ENCODE measurements around the gene PIGU.
A peak's percentile ranks its signal among the peaks of the same experiment; 100 is the strongest.
"Not testable (repeated sequence)": the region's sequence is repeated elsewhere in the genome, so short reads cannot be mapped to it uniquely, and the experiment has no call there.

The PIGU gene, protein sequence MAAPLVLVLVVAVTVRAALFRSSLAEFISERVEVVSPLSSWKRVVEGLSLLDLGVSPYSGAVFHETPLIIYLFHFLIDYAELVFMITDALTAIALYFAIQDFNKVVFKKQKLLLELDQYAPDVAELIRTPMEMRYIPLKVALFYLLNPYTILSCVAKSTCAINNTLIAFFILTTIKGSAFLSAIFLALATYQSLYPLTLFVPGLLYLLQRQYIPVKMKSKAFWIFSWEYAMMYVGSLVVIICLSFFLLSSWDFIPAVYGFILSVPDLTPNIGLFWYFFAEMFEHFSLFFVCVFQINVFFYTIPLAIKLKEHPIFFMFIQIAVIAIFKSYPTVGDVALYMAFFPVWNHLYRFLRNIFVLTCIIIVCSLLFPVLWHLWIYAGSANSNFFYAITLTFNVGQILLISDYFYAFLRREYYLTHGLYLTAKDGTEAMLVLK

DNA sequence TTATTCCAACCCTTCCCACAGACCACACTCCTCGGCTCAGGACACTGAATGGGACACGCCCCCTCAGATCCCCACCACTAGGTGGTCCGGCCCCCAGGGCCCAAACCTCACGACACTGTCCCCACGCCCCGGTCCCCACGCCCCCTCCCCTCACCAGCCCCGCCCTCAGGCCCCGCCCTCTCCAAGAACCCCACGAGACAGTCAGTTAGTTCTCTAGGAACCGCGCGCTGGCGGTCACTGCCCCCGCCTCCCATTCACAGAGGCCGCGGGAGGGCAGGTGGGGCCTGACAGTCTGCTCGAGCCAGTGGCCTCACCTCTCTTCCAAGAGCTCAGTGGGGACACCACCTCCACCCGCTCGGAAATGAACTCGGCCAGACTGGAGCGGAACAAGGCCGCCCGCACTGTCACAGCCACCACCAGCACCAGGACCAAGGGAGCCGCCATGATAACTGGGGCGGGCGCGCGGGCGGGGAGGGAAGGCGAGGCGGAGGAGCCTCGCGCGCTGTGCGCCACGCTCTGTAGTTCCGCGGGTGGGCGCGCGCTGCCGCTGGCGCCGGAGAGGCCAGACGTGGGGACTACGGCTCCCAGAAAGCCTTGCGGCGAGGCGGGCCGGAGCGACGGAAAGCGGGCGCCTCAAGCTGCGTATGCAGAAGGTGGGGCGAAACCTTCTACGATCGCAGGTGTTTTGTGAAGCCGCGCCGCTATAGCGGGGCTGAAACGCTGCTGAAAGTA is at the start of gene PIGU:
PIGU (minus strand) TSS at position 451 of the 732 bp plus-strand sequence; CDS start at position 444, 7 bp downstream.
- peak; percentile 94 to 96 for DNase-seq

DNA sequence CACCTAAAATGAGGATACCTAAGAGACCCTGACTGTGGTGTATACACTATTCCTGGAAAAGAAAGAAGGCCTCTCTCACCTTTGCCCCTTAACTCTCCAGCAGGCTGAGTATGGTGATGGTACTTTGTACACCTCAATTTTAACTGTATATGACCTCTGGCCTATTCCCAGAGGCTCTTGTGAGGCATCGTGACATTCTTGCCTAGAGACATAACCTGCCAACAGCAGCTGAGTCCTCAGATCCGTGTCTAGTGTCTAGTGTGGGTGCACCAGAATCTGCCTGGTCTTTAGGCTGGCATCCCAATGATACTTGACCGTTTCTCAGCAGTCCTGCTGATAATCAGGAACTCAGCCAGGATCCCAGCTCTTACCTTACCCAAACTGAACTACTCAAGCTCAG is 47.3 kb upstream of the PIGU start:
- DNase-seq = no peak

DNA sequence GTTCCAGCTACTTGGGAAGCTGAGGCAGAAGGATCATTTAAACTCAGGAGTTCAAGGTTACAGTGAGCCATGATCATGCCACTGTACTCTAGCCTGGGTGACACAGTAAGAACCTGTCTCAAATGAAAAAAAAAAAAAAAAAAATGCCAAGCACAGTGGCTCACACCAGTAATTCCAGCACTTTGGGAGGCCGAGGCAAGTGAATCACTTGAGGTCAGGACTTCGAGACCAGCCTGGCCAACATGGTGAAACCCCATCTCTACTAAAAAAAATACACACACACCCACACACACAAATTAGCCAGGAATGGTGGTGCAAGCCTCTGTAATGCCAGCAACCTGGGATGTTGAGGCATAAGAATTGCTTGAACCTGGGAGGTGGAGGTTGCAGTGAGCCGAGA is 45.7 kb upstream of the PIGU start:
- DNase-seq = not testable (repeated sequence)

DNA sequence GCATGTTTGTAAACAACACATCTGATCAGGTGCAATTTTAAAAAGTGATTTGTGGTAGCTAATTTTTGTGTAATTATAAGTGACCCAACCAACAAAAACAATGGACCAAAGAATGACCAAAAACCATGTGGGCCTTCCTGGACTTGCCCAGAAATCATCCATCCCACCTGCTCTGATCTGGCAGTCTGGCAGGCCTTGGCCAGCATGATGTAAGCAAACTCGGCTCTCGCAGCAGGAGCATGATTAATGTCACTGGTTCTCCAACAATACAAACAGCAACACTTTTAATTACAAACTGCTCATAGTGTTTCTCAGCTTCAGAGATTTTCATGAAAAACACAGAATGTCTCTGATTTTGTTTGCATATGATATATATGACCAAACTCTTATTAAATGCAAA is 43.4 kb upstream of the PIGU start:
- DNase-seq = no peak

DNA sequence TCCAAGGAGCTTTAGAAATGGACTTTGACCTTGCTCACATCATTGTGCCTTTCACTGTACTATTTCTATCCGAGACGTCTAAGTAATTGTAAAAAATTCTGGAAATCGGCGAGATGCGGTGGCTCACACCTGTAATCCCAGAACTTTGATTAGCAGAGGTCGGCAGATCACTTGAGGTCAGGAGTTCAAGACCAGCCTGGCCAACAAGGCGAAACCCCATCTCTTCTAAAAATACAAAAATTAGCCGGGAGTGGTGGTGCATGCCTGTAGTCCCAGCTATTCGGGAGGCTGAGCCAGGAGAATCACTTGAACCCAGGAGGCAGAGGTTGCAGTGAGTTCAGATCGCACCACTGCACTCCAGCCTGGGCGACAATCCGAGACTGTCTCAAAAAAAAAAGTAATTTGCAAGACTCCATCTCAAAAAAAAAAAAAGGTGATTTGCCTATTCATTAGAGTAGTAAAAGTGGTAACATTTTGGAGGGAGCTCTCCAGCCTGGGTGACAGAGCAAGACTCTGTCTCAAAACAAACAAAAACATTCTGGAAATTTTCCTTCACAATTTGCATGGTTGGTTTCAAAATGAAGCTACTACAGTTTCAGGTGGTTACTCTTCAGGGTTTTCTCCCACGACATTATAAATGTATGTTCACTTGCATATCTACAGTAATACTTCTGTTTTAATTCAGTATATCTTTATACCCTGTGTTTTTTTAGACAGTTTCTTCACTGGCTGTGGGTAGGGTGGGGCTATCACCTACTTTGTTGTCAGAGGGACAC is 42.5 kb upstream of the PIGU start:
- not testable (repeated sequence) for DNase-seq

DNA sequence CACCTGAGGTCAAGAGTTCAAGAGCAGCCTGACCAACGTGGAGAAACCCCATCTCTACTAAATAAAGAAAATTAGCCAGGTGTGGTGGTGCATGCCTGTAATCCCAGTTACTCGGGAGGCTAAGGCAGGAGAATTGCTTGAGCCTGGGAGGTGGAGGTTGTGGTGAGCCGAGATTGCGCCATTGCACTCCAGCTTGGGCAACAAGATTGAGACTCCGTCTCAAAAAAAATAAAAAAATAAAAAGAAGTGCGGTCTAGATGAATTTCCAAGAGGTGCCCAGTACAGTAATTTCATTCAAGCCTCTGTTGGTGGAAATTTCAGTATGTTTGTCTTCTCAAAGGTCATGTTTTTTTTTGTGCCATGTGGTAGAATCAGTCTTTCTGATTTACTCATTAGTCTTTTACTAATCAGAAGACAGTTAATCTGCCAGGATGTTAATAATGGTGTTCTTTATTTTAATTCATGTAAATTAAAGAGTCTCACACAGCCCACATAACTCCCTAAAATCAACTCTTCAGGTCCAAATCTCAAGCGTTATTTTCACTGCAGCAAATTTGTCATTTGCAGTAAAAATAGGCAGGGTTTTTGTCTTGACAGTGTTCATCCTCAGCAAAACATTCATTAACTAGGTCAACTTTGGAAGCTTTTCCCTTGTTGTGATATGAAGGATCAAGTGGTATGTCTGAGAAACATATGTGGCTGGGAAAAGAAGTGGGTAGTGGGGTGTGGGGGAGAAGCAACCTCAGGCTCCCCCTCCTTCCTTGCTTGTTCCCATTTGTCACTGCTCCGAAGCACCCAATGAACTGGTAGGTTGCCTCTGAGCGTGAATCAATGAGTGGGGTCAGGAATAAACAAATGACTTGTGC is 40.6 kb upstream of the PIGU start:
- DNase-seq = no peak

DNA sequence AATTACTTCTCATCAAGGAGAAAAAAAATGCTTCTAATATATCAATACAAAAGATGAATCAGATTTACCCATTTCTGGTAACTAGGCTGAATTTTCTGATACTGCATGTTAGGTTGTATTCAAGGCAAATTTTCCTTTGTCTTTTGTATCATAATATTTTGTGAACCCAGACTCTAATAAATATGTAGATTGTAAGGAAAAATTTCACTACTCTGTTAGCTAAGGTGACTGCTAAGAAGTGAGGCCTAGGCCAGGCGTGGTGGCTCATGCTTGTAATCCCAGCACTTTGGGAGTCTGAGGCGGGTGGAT is 40.0 kb upstream of the PIGU start:
- DNase-seq = no peak

DNA sequence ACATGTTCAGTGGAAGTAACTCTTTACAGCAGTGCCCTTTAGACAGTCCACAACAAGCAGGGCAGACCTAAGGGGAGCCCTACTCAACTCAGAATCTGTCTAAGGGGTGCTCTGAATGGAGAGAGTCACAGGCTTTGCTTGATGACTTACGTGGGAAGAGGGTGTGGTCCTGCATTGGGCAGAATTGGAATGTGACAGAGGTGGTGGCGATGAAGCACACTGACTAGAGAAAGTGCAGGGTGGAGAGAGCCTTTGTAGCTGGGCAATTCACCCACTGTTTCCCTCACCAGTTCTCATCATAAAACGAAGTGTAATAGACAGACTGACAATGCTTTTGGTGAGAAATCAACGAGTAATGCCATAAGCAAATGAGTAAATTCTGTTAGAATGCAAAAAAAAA is 38.5 kb upstream of the PIGU start:
- DNase-seq = no peak

DNA sequence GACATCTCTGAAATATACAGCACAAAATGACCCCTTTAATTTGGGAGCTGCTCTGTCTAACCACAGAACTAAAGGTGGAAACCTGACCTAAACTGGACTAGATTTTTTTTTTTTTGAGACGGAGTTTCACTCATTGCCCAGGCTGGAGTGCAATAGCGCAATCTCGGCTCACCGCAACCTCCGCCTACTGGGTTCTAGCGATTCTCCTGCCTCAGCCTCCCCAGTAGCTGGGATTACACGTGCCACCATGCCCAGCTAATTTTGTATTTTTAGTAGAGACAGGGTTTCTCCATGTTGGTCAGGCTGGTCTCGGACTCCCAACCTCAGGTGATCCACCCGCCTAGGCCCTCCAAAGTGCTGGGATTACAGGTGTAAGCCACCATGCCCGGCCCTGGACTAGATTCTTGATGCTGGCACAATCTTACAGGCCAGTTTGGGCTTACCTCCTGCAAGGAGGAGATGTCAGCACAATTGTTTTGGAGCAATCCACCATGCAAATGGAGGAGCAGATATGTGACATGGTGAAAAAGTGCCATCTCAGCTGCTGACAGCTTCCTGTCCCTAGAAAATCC is 37.1 kb upstream of the PIGU start:
- not testable (repeated sequence) for DNase-seq

DNA sequence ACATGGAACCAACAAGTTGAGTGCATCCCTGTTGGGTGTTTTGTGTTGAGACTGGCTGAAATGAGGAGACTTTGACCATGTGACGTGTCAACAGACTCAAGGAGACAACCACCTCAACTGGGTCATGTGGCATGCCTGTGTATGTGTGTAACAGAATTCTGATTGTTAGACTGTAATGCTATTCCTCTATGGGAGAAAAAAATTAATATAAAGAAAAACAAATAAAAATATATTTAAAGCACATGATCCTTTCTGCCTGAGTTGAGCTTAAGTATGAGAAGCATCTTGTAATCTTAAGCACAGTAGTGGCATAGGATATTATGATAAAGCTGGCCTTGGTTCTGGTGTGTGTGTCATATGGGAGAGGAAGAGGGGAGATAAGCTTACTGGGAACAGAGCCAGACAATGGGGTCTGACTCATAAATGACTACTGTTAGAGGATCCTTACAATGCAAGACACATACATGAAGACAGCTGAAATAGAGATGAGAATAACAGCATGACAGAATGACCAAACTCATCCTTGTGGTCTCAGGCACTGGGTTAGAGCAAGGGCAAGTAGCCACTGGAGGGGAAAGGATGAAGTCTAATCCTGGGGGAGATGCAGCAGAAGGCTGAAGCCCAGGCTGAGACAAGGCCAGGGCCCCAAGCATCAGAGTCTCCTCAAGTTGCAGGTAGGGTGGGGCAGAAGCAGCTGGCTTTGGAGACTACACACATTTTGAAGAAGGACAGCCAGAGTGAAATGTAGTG is 36.5 kb upstream of the PIGU start:
- no peak for DNase-seq

DNA sequence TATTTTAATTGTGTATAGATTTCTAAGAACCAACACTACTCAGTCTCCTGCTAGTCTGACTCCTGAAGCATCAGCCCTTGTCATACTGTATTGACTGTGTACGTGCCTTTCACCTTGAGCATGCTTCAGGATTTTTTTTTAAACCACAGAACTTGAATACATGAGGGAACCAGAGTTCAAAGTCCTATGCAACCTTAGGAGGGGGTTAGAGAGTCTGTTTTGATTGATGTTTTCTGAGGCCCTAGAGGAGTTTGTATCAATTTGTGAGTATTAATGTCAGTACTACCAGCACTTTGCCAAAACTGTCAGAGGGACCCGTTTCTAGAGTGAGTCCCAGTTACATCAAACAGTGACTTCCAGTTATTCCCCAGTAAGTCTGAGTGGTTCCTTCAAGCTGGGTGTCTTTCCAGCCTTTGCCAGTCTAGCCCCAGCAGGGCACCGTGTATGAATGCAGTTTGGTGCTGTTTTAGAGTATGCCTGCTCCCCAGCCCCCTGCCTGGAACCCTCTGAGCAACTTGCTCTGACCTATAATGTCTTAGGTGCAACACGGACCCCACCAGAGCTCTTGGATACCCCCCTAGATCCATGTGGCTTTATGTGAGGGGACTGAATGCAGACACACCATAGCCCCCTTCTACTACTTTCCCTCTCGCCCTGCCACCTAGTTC is 35.8 kb upstream of the PIGU start:
- DNase-seq = no peak

DNA sequence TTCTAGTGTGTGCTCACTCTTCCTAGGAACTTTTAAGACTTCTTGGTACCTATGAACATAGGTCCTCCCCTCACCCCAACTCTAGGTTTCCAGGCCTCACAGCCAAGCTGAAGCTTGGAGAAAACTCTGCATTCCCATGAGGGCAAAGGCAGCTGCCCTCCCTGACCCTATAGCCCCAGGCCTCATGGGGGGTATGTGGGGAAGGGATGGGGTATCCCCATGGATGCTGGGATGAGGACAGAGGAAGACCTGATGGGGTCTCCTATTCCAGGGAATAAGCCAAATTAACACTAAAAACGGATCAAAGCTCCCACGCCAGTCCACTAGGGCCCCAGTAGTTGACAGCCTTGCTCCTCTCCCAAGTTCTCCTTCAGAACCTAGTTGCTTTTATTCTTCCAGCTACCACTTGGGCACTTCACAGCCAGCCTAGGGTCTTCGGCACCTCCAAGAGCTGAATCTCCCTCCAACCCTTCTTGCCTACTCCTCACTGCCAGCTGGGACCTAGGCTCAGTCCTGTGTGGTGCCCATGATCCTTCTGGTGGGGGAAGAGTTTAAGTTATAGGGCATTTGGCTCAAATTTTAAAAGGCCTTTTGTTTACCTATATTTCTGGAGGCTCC is 35.0 kb upstream of the PIGU start:
- DNase-seq = no peak

DNA sequence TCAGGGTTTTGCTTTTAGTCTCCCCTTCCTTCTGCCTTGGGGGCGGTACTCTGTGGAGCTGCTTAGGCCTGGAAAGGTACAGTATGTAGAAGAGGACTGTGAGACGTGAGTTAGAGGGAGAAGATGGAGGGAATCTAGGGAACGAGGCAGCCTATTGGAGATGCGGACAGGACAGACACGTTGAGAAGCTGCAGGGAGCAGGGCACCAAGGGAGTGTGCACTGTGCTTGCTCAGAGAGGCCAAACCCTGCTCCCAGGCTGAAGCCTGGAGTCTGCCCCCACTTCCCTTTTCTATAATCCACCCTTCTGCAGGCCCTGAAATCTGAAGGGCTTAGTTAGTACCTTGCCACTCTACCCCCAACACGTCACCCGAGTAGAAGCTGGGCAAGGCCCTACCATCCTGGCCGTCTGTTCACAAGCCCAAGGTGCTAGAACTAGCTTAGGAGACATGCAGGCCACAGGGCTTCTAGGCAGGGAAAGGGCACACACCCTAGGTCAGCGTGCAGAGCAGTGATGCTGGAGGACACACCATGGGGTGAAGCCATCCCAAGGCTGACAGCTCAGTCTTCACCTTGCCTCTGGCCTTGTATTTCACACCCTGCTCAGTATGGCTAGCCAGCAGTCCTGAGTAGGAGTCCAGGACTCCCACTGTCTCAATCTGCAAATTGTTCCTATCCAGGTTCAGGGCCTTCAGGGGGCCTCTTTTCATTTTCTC is 34.1 kb upstream of the PIGU start:
- DNase-seq = no peak

DNA sequence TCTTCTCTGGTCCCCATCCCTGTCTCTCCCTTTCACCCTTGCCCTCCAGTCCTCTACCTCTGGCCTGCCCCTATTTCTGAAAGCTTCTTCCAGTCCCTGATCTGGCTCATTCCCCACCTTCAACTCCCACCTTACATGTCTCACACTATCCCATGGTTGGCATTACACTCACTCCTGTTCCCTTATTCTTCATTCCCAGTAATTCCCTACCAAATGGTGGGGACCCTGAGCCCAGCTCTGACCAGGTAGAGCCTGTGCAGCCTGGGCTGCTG is 33.6 kb upstream of the PIGU start:
- no peak for DNase-seq

DNA sequence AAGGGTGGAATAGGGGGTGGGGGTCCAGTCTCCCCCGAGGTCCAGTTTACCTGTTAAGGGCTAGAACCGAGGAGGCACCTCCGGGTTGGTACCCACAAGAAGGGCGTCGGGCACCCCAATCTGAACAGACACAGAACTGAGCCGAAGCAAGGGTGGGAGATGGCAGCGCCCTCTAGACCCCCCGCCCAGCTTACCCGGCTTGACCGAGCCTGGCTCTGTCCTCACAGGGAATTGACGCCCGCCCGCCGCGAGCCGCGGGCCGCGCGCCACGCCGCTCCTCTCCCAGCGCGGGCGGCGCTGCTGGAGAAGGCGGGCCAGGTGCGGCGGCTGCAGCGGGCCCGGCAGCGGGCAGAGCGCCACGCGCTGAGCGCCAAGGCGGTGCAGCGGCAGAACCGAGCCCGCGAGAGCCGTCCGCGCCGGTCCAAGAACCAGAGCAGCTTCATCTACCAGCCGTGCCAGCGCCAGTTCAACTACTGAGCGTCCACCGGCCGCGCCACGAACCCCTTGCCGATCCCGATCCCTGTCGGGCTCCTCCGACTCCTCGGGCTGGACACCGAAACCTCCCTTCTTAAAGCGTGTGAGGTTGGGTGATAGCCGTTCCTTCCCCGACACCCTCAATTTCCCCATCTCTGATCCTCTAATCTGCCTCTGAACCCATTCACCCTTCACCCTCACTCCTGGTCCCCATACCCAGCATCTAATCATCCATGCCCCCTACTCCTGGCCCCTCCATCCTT is 33.1 kb upstream of the PIGU start:
- no peak for DNase-seq

DNA sequence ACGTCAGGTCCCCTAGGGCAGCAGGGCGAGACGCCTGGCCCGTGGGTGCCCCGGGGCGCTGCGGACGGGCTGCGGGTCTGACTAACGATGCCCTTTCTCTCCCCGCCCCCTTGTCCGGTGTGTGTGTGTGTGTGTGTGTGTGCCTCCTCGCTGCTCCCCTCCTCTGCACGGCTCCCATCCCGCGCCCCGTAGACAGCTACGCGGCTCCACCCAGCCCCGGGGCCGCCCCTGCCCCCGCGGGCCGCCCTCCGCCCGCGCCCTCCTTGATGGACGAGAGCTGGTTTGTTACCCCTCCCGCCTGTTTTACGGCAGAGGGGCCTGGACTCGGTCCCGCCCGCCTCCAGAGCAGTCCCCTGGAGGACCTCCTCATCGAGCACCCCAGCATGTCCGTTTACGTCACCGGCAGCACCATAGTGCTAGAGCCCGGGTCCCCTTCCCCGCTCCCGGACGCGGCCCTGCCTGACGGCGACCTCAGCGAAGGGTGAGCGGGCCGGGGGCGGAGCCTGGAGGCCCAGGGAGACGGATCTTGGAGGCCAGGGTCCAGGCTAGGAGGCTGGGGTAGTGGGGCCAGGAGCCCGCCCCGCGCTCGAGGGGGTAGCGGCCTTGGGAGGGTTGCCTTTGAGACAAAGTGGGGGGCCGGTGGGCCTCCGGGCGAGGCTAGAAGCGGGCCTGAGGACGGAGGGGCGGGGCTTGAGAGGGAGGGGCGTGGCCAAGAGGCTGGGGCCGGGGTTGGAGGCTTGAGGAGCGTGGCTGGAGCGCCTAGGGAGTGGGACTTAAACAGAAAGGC is 32.3 kb upstream of the PIGU start:
- peak; percentile 79 to 86 for DNase-seq

DNA sequence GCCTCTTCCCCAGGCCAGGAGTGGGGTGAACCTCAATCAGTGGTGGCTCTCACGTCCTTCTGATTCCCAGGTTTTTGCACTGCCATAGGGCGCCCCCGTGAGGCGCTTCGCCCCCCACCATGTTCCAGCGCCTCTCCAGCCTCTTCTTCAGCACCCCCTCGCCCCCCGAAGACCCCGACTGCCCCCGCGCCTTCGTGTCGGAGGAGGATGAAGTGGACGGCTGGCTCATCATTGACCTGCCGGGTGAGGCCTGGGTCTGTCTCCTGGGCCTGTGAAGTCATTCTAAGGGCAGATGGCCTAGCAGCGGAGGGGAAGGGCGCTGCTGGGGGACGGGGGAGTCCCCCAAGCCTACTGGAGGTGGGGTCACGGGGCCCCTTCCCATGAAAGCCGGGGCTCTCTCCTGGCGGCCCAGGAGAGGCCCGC is 31.7 kb upstream of the PIGU start:
- DNase-seq = peak; percentile 55 to 63

All from CD4-positive, alpha-beta T cell treated with Interferon alpha-2 for 1 hour (primary cell).